Omental fat pad (tissue), 4 donors: Measurements from ENCODE around the gene CHCHD3. TPM values are rescaled to one million over a fixed set of nuclear protein-coding genes. Genes with fewer than 3 reads are reported as not detected.

Experiments
- ATAC-seq: fragments of 150-250 bp; one replicate; pipeline ENCODE4 v1.9.1; 2016; ENCODE audit warnings: mild to moderate bottlenecking, moderate library complexity; ENCODE audit not compliant: low FRiP score
- DNase-seq: peaks from one replicate; pipeline ENCODE4 v3.0.0-alpha.2; 2019; ENCODE audit warnings: low spot score
- total RNA-seq, 4 donors: library from RNA; depleted of rRNA; stranded (reverse); fragments of >200 nt; gene quantifications; one replicate each; pipeline ENCODE4 v1.1.0, GENCODE V29; 2016
- TF ChIP-seq, protein P1 (sequence below), 3 donors: fragments of 450-650 bp; IDR thresholded peaks; one replicate each; pipeline ENCODE4 v1.5.1; 2016 to 2017; ENCODE audit warnings: antibody characterized with exemption in 3 of 3, mild to moderate bottlenecking in 3 of 3, moderate library complexity in 2 of 3

The CHCHD3 gene
- total RNA-seq, 4 donors from 2014 or later = 53.0 to 63.1 (median 56.5) TPM

DNA sequence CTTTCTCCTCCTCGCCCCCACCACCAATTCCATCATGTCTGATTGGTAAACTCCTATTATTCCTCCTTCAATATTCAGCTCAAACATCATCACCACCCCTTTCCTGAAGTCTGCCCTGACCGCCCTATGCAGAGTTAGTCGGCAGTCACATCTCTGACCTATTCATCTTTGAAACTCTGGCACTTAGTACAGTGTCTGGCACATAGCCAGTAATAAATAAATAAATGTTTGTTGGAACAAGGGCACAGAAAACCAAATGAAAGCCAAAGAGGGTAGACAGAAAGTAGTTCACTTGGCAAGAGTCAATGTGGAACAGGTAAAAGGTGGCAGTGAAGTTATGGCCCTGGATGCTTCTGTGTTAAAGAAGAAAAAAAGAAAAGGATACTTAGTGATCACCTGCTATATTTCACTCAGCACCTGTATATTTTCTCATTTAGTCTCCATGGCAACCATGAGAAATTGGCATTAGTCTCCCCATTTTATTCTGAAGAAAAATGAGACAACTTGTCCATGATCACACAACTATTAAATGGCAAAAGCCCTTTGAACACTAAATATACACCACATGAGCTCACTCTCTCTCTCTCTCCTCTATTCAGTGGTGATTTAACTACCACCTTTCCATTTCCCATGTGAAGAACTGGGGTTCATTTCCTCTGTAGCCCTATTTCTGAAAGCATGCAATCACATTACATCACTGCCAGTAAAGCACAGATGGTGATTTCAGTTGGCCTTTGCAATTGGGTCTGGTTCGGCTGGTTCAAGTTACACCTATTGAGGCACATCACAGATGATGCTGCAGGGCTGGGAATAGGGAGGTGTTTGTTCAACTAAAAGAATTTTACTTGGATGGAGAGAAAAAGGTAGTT lies 25.3 kb downstream of the CHCHD3 start:
- TF ChIP-seq, protein P1, sequence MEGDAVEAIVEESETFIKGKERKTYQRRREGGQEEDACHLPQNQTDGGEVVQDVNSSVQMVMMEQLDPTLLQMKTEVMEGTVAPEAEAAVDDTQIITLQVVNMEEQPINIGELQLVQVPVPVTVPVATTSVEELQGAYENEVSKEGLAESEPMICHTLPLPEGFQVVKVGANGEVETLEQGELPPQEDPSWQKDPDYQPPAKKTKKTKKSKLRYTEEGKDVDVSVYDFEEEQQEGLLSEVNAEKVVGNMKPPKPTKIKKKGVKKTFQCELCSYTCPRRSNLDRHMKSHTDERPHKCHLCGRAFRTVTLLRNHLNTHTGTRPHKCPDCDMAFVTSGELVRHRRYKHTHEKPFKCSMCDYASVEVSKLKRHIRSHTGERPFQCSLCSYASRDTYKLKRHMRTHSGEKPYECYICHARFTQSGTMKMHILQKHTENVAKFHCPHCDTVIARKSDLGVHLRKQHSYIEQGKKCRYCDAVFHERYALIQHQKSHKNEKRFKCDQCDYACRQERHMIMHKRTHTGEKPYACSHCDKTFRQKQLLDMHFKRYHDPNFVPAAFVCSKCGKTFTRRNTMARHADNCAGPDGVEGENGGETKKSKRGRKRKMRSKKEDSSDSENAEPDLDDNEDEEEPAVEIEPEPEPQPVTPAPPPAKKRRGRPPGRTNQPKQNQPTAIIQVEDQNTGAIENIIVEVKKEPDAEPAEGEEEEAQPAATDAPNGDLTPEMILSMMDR (IDR thresholded peaks at IDR 0.05) = no peak
- no peak for ATAC-seq
- DNase-seq = no peak

DNA sequence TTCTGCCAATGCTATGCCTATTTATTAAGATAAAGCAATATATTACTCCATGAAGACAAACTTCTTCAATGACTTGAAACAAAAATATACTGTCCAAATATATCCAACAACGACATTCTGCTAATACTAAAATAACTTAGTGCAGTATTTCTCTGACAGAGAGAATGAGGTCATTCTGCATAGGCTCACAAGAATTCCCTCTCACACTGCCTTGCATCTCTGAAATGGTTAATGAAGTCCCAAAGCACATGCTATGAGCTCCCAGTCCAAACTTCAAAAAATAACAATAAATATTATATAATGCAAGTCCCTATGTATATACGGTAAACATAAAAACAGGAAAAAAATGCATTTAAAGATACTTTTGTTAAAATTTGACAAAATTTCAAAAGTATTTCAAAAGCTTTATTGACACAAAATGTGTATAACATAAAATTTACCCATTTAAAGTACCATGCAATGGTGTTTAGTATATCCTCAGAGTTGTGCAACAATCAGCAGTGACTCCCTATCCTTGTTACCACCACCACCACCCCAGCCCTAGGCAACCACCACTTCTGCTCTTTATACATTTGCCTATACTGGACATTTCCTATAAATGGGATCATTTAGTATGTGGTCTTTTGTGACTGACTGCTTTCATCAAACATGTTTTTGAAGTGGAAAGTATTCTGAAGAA lies 27.6 kb downstream of the CHCHD3 start:
- TF ChIP-seq, protein P1 (IDR thresholded peaks at IDR 0.05) = no peak
- ATAC-seq (no peak), DNase-seq (no peak)

DNA sequence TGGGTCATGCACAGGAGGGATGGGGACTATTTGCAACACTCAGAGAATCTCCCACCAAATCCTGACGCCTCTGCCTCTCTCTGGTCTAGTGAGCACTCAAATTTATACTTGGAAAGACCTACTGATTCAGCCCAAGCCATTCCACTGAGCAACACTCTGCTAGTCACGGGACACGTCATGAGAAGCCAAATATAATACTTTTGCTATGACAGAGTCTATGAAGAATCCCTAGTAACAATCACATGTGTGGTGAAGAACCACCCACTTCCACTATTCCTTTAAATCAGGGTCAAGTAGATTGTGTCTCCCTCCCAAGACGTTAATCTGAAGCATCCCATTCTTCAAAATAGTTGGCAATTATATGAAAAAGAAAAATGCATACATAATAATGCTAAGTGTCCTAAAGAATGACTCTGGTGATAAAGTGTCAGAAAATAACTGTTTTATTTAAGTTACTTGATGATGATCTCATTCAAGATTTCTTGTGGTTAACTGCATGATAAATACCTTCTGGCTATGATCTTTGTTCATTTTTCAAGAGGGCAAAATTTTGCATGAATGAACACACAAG lies 28.5 kb downstream of the CHCHD3 start:
- ATAC-seq (peak; percentile 56), DNase-seq (no peak)
- TF ChIP-seq, protein P1 (IDR thresholded peaks at IDR 0.05) = no peak

DNA sequence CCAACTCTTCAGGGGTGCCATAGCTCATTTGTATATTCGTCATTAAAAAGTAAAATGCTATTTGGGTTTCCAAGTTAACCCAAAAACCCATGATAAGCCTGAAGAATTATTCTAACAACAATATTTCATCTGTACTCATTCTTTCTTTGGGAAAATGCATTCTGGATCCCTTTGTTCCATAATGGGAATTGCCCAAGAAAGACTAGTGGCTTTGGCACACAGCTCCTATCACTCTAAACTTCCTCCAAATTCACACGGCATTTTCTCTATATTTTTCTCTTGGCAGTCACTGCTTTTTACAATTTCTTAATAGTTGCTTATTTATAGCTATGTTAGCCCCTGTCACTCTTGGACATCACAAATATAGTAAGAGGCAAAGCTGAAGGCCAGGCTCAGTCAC lies 29.1 kb downstream of the CHCHD3 start:
- ATAC-seq = no peak
- TF ChIP-seq, protein P1 (IDR thresholded peaks at IDR 0.05) = no peak
- DNase-seq = no peak

DNA sequence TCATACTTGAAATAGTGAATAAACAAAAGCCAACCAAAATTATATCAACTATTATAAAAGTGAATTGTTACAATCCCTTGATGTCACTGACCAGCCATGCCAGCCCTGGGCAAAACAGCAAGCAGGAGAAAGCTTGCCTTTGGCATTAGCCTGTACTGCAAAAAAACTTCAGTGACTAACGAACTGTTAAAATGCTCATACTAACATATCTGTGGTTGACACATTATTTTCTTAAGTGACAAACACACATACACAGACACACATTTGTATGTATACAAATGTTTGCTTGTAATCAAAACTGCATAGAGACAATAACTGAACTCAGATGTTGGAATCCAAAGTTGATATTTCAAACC lies 29.5 kb downstream of the CHCHD3 start:
- ATAC-seq (no peak), DNase-seq (no peak)
- TF ChIP-seq, protein P1 (IDR thresholded peaks at IDR 0.05) = no peak

DNA sequence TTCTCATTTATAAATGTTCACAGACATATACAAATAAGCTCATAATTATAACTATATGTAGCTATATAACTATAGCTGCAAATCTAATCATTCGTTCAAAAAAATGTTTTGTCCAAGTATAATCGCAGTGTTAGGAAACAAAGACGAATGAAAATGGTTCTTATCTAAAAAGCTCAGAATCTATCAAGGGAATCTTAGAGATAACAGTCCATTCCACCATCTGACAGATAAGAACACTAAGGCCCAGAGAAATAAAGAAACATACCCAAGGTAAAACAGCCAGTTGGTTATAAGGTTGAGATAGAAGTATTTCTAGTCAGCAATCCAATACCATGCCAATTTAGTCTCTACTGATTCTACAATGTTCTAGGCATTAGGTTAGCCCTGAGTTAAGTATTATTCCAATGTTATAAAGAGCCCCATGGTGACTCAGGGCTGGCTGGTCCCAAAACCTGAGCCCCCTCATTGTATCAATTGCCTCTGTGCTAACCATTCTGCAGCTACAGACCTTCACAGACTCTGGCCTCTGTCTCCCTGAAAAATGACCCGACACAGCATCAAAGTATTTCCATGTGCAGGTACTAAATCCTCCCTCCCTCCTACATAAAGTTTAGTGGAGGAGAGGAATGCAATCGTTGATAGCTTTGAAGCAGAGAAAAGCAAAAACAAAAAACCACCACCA lies 30.0 kb downstream of the CHCHD3 start:
- ATAC-seq (no peak), DNase-seq (no peak)
- TF ChIP-seq, protein P1 (IDR thresholded peaks at IDR 0.05) = no peak
